Mesendoderm (in vitro differentiated cells): ENCODE results near the gene LARP1B.
"Not testable (repeated sequence)": the region's sequence is repeated elsewhere in the genome, so short reads cannot be mapped to it uniquely, and the experiment has no call there.

Experiments
- DNase-seq: peaks from one replicate; pipeline ENCODE4 v3.0.0; 2013
- H2AK5ac ChIP-seq: 2 replicates; pipeline ENCODE4 v1.6.1; 2013; ENCODE audit warnings: low read length, inconsistent platforms
- H2BK120ac ChIP-seq: 2 replicates; pipeline ENCODE4 v1.6.1; 2013; ENCODE audit warnings: low read depth, mild to moderate bottlenecking, low read length, moderate library complexity, mixed read lengths
- H2BK15ac ChIP-seq: replicated peaks from 2 replicates; pipeline ENCODE4 v1.6.1; 2013; ENCODE audit warnings: low read depth, mild to moderate bottlenecking, moderate library complexity
- H2BK5ac ChIP-seq: 2 replicates; pipeline ENCODE4 v1.6.1; 2013; ENCODE audit warnings: low read length, inconsistent platforms
- H3K18ac ChIP-seq: 2 replicates; pipeline ENCODE4 v1.6.1; 2013; ENCODE audit warnings: mild to moderate bottlenecking, low read length, mixed read lengths
- H3K23ac ChIP-seq: one replicate; pipeline ENCODE4 v1.6.1; 2013; ENCODE audit warnings: low read length
- H3K27ac ChIP-seq: 2 replicates; pipeline ENCODE4 v1.5.1; 2013; ENCODE audit warnings: low read depth, mild to moderate bottlenecking, inconsistent platforms, low read length, moderate library complexity
- H3K27me3 ChIP-seq: 2 replicates; pipeline ENCODE4 v1.6.1; 2013; ENCODE audit warnings: low read length, control low read depth, mild to moderate bottlenecking, inconsistent platforms; ENCODE audit not compliant: insufficient read depth, poor library complexity
- H3K36me3 ChIP-seq: 2 replicates; pipeline ENCODE4 v1.6.1; 2013; ENCODE audit warnings: low read length, inconsistent platforms; ENCODE audit not compliant: control insufficient read depth, insufficient read depth
- H3K4ac ChIP-seq: one replicate; pipeline ENCODE4 v1.6.1; 2013; ENCODE audit warnings: low read depth, mild to moderate bottlenecking, low read length, moderate library complexity
- H3K4me1 ChIP-seq: 2 replicates; pipeline ENCODE4 v1.6.1; 2013; ENCODE audit warnings: low read depth, low read length, inconsistent platforms; ENCODE audit not compliant: control insufficient read depth
- H3K4me2 ChIP-seq: 2 replicates; pipeline ENCODE4 v1.6.1; 2013; ENCODE audit warnings: low read length
- H3K4me3 ChIP-seq: 2 replicates; pipeline ENCODE4 v1.5.1; 2013; ENCODE audit warnings: mild to moderate bottlenecking, low read length
- H3K56ac ChIP-seq: one replicate; pipeline ENCODE4 v1.6.1; 2013; ENCODE audit warnings: low read length
- H3K79me1 ChIP-seq: 2 replicates; pipeline ENCODE4 v1.6.1; 2013; ENCODE audit warnings: low read length, inconsistent platforms
- H3K79me2 ChIP-seq: 2 replicates; pipeline ENCODE4 v1.6.1; 2013; ENCODE audit warnings: mild to moderate bottlenecking, low read length; ENCODE audit not compliant: control insufficient read depth, insufficient read depth
- H3K9ac ChIP-seq: 2 replicates; pipeline ENCODE4 v1.6.1; 2013; ENCODE audit warnings: low read length, inconsistent platforms
- H4K5ac ChIP-seq: one replicate; pipeline ENCODE4 v1.6.1; 2013; ENCODE audit warnings: low read length
- H4K8ac ChIP-seq: one replicate; pipeline ENCODE4 v1.6.1; 2013; ENCODE audit warnings: low read depth, mild to moderate bottlenecking, control low read depth, low read length, moderate library complexity
- WGBS: extraction: QIAGEN DNeasy Blood & Tissue Kit; methylation state at CpG from one replicate; pipeline ENCODE4 v1.1.7; 2013; ENCODE audit warnings: low lambda C conversion rate, missing lambda C conversion rate; ENCODE audit not compliant: insufficient coverage; ENCODE audit errors: extremely low coverage; 5-methylcytosine and 5-hydroxymethylcytosine counted together

Gene LARP1B

GRCh38 chr4:128047019-128047418 lies 14.1 kb upstream of the LARP1B start:
- not testable (repeated sequence) for H3K56ac ChIP-seq, H3K36me3 ChIP-seq, H4K8ac ChIP-seq, H3K4ac ChIP-seq, H2BK5ac ChIP-seq, DNase-seq, H3K9ac ChIP-seq, H3K4me2 ChIP-seq, H2BK120ac ChIP-seq, H3K4me3 ChIP-seq, H2AK5ac ChIP-seq, H2BK15ac ChIP-seq, H3K27me3 ChIP-seq, H3K79me2 ChIP-seq, H3K18ac ChIP-seq, H3K79me1 ChIP-seq, H3K4me1 ChIP-seq, H3K27ac ChIP-seq, H4K5ac ChIP-seq, H3K23ac ChIP-seq
- no CpG with 5 or more reads among the region's 9 CpGs for WGBS

GRCh38 chr4:128047514-128047913 lies 13.6 kb upstream of the LARP1B start:
- not testable (repeated sequence) for H3K4me3 ChIP-seq, H3K56ac ChIP-seq, H3K79me2 ChIP-seq, H3K18ac ChIP-seq, H2BK120ac ChIP-seq, H3K36me3 ChIP-seq, H3K27me3 ChIP-seq, H3K27ac ChIP-seq, H3K9ac ChIP-seq, DNase-seq, H3K23ac ChIP-seq, H2BK15ac ChIP-seq, H3K4me1 ChIP-seq, H3K4ac ChIP-seq, H4K5ac ChIP-seq, H3K79me1 ChIP-seq, H4K8ac ChIP-seq, H3K4me2 ChIP-seq, H2AK5ac ChIP-seq, H2BK5ac ChIP-seq
- no CpG with 5 or more reads among the region's 34 CpGs for WGBS

GRCh38 chr4:128051229-128051628 lies 9.9 kb upstream of the LARP1B start:
- not testable (repeated sequence) for H3K36me3 ChIP-seq, H2AK5ac ChIP-seq, H3K4me1 ChIP-seq, H3K4me3 ChIP-seq, H3K4me2 ChIP-seq, H3K27ac ChIP-seq, H3K9ac ChIP-seq, H3K18ac ChIP-seq, H3K23ac ChIP-seq, H4K5ac ChIP-seq, H3K79me1 ChIP-seq, H3K79me2 ChIP-seq, H3K4ac ChIP-seq, H4K8ac ChIP-seq, H3K27me3 ChIP-seq, H2BK5ac ChIP-seq, H3K56ac ChIP-seq, H2BK120ac ChIP-seq, H2BK15ac ChIP-seq
- no CpG with 5 or more reads among the region's 10 CpGs for WGBS
- peak; percentile 42 for DNase-seq

GRCh38 chr4:128054907-128055306 lies 6.2 kb upstream of the LARP1B start:
- H3K23ac ChIP-seq, H2BK15ac ChIP-seq, H4K8ac ChIP-seq, H3K4me1 ChIP-seq, H3K79me1 ChIP-seq, H2AK5ac ChIP-seq, H3K9ac ChIP-seq, H3K4me3 ChIP-seq, H3K27me3 ChIP-seq, H4K5ac ChIP-seq, H2BK5ac ChIP-seq, H3K56ac ChIP-seq, H3K79me2 ChIP-seq, H3K36me3 ChIP-seq, H2BK120ac ChIP-seq, H3K4me2 ChIP-seq, H3K18ac ChIP-seq, H3K4ac ChIP-seq: not testable (repeated sequence)
- H3K27ac ChIP-seq = peak overlapping the region; percentile 53
- WGBS = no CpG with 5 or more reads among the region's 9 CpGs
- DNase-seq = peak; percentile 45

- not testable (repeated sequence) for H3K79me2 ChIP-seq, H3K18ac ChIP-seq, H3K4me2 ChIP-seq, H3K4ac ChIP-seq, H2BK120ac ChIP-seq, H3K79me1 ChIP-seq, H3K23ac ChIP-seq, H2BK15ac ChIP-seq, H3K4me3 ChIP-seq, H2BK5ac ChIP-seq, H2AK5ac ChIP-seq, H3K27me3 ChIP-seq, H4K5ac ChIP-seq, H3K4me1 ChIP-seq, H3K36me3 ChIP-seq
- WGBS = no CpG with 5 or more reads among the region's 10 CpGs
- H3K56ac ChIP-seq = peak overlapping the region; percentile 75
- H3K9ac ChIP-seq = peak overlapping the region; percentile 38
- H4K8ac ChIP-seq = peak overlapping the region; percentile 86
- peak overlapping the region; percentile 78 for H3K27ac ChIP-seq
- peak; percentile 61 for DNase-seq
Measured at GRCh38 chr4:128055441-128056206, 5.5 kb upstream of the LARP1B start.

- no peak overlapping the region for H4K8ac ChIP-seq
- H3K36me3 ChIP-seq = no peaks in the 10 kb centered on the region
- no peaks in the 10 kb centered on the region for H3K27me3 ChIP-seq
- H3K79me2 ChIP-seq = no peaks in the 10 kb centered on the region
- no peak overlapping the region for H3K4me3 ChIP-seq
- H4K5ac ChIP-seq = no peak overlapping the region
- H3K9ac ChIP-seq = no peak overlapping the region
- H3K4me2 ChIP-seq = no peak overlapping the region
- no peak overlapping the region for H2BK5ac ChIP-seq
- H3K4me1 ChIP-seq = no peaks in the 10 kb centered on the region
- H3K79me1 ChIP-seq = no peaks in the 10 kb centered on the region
- H3K23ac ChIP-seq = no peak overlapping the region
- H3K4ac ChIP-seq = no peak overlapping the region
- H2BK120ac ChIP-seq = no peak overlapping the region
- no peak overlapping the region for H2BK15ac ChIP-seq
- no peak for DNase-seq
- H3K56ac ChIP-seq = no peak overlapping the region
- H3K27ac ChIP-seq = no peak overlapping the region
- H2AK5ac ChIP-seq = no peak overlapping the region
- H3K18ac ChIP-seq = no peak overlapping the region
Measured at GRCh38 chr4:128056396-128056795, 4.7 kb upstream of the LARP1B start.
